Activated B cell treated with CpG ODN at 0.5 μM for 24 hours (primary cell): ENCODE measurements around the gene UBE2I. TPM values are rescaled to one million over a fixed set of nuclear protein-coding genes. Genes with fewer than 3 reads are reported as not detected.
A peak's percentile ranks its signal among the peaks of the same experiment; 100 is the strongest.
"Not testable (repeated sequence)": the region's sequence is repeated elsewhere in the genome, so short reads cannot be mapped to it uniquely, and the experiment has no call there.

Source experiments
- ATAC-seq: fragments of 200-7000 bp; cut with Tn5 transposase; one replicate; pipeline ENCODE4 v1.10.0; 2021; ENCODE audit warnings: low read depth, mild to moderate bottlenecking, moderate library complexity
- CTCF ChIA-PET: fragments of 350-600 bp; sonication (Branson Sonifier 250); formaldehyde crosslinking; loops from one replicate; lab custom pipeline; 2021; ENCODE audit warnings: antibody characterized with exemption; lab: Charles Lee
- POLR2A ChIA-PET: fragments of 350-600 bp; sonication (Branson Sonifier 250); formaldehyde crosslinking; loops from one replicate; lab custom pipeline; 2021; ENCODE audit warnings: antibody characterized with exemption; lab: Charles Lee
- DNase-seq: peaks from one replicate; pipeline ENCODE4 v3.0.0; 2022
- H3K27ac Mint-ChIP-seq: one replicate; pipeline ENCODE4 v1.8.0; 2020; ENCODE audit warnings: mixed read lengths
- H3K27me3 Mint-ChIP-seq: one replicate; pipeline ENCODE4 v1.8.0; 2021; ENCODE audit warnings: mixed read lengths
- H3K36me3 Mint-ChIP-seq: one replicate; pipeline ENCODE4 v1.8.0; 2021; ENCODE audit warnings: low read depth, mixed read lengths
- H3K4me1 Mint-ChIP-seq: one replicate; pipeline ENCODE4 v1.8.0; 2021; ENCODE audit warnings: mixed read lengths
- H3K4me3 Mint-ChIP-seq: one replicate; pipeline ENCODE4 v1.8.0; 2020; ENCODE audit warnings: mild to moderate bottlenecking, mixed read lengths
- H3K9me3 Mint-ChIP-seq: one replicate; pipeline ENCODE4 v1.8.0; 2020; ENCODE audit warnings: mixed read lengths
- intact Hi-C: fragments of 100-400 bp; cut with micrococcal nuclease; formaldehyde crosslinking; loops from one replicate; pipeline ENCODE4 v1.15.1; 2024
- total RNA-seq: library from RNA; stranded (reverse); gene quantifications from 2 replicates; pipeline ENCODE4 v1.2.3, GENCODE V29; 2022
- TF ChIP-seq, protein P1 (sequence below): fragments of 200-600 bp; IDR thresholded peaks from one replicate; pipeline ENCODE4 v1.8.0; 2022; ENCODE audit warnings: antibody characterized with exemption, mild to moderate bottlenecking

Gene UBE2I
- total RNA-seq, 1 donor from 2014 or later = 240 TPM

- ChIA-PET POLR2A (no interaction called here), CTCF (no interaction called here)
- intact Hi-C loops = no loop called here
- Mint-ChIP-seq H3K4me3 (no peak overlapping the region), H3K4me1 (no peaks in the 10 kb centered on the region), H3K27ac (no peak overlapping the region), H3K27me3 (peaks cover 9% of the 10 kb centered on the region), H3K36me3 (no peaks in the 10 kb centered on the region), H3K9me3 (no peaks in the 10 kb centered on the region)
- DNase-seq (no peak), ATAC-seq (no peak)
- TF ChIP-seq, protein P1, sequence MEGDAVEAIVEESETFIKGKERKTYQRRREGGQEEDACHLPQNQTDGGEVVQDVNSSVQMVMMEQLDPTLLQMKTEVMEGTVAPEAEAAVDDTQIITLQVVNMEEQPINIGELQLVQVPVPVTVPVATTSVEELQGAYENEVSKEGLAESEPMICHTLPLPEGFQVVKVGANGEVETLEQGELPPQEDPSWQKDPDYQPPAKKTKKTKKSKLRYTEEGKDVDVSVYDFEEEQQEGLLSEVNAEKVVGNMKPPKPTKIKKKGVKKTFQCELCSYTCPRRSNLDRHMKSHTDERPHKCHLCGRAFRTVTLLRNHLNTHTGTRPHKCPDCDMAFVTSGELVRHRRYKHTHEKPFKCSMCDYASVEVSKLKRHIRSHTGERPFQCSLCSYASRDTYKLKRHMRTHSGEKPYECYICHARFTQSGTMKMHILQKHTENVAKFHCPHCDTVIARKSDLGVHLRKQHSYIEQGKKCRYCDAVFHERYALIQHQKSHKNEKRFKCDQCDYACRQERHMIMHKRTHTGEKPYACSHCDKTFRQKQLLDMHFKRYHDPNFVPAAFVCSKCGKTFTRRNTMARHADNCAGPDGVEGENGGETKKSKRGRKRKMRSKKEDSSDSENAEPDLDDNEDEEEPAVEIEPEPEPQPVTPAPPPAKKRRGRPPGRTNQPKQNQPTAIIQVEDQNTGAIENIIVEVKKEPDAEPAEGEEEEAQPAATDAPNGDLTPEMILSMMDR = no peak
These were observed 43.6 kb upstream of the UBE2I start for GRCh38 chr16:1265826-1266225.

DNA sequence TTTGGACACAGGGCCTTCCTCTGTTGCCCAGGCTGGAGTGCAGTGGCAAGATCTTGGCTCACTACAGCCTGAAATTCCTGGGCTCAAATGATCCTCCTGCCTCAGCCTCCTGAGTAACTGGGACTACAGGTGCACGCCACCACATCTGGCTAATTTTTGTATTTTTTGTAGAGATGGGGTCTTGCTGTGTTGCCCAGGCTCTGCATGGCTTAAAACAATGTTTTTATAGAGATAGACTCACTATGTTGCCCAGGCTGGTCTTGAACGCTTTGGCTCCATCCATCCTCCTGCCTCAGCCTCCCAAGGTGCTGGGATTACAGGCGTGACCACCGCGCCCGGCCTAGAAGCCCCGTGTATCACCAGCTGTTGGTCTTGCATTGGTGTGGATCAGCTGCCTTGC is 40.0 kb upstream of the UBE2I start:
- H3K27ac Mint-ChIP-seq, H3K9me3 Mint-ChIP-seq, CTCF ChIA-PET: not testable (repeated sequence)

GRCh38 chr16:1271380-1271723 is 38.1 kb upstream of the UBE2I start:
- ATAC-seq = no peak
- H3K27ac Mint-ChIP-seq = peak overlapping the region; percentile 43
- no peaks in the 10 kb centered on the region for H3K9me3 Mint-ChIP-seq
- no peaks in the 10 kb centered on the region for H3K36me3 Mint-ChIP-seq
- intact Hi-C loops = no loop called here
- TF ChIP-seq, protein P1 = no peak
- CTCF ChIA-PET = no interaction called here
- POLR2A ChIA-PET = no interaction called here
- no peaks in the 10 kb centered on the region for H3K4me1 Mint-ChIP-seq
- H3K27me3 Mint-ChIP-seq = peaks cover 11% of the 10 kb centered on the region
- no peak for DNase-seq
- no peak overlapping the region for H3K4me3 Mint-ChIP-seq

More for the DNA sequence above, 40.0 kb upstream of the UBE2I start:
- POLR2A ChIA-PET = interaction anchor here (0.7 kb wide), 1 partner anchor 655 kb away, joined by 5 read pairs; no protein-coding TSS in a partner anchor
- H3K4me3 Mint-ChIP-seq, DNase-seq, ATAC-seq, H3K27me3 Mint-ChIP-seq, intact Hi-C loops, H3K36me3 Mint-ChIP-seq, H3K4me1 Mint-ChIP-seq: not testable (repeated sequence)

GRCh38 chr16:1271724-1272413 is 37.6 kb upstream of the UBE2I start:
- H3K36me3 Mint-ChIP-seq, CTCF ChIA-PET, H3K9me3 Mint-ChIP-seq, intact Hi-C loops, DNase-seq, H3K4me1 Mint-ChIP-seq, H3K27ac Mint-ChIP-seq, POLR2A ChIA-PET, ATAC-seq, H3K4me3 Mint-ChIP-seq: not testable (repeated sequence)
- peaks cover 11% of the 10 kb centered on the region for H3K27me3 Mint-ChIP-seq

DNA sequence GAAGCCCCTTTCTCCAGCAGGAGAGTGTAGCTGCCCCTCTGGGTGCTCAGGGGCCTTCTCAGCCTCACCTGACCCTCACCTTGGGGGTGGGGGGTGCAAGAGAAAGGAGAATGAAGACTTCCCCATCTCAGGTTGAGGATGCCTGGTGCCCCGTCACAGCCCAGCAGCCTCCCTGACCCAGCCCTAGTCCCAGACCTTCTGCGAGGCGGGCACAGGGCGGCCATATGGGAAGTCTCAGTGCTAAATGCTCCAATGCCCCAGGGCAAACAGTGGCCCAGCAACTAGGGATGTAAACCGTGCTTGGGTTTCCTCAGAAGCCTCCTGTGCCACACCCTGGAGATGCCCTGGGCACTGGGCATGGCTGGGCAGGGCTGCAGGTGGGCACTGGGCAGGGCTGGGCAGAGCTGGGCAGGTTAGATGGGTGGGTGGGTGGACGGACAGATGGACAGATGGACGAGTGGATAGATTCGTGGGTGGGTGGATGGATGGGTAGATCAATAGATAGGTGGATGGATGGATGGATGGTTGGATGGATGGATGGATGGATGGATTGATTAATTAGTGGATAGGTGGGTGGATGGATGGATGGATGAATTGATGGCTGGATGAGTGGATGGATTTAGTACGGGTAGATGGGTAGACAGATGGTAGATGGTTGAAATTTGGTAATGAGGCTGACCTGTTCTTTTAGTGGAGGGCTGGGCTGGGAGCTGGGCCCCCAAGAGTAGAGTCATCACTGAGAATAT is 36.8 kb upstream of the UBE2I start:
- Mint-ChIP-seq H3K27me3 (peaks cover 11% of the 10 kb centered on the region), H3K4me3 (no peak overlapping the region), H3K4me1 (no peaks in the 10 kb centered on the region), H3K36me3 (no peaks in the 10 kb centered on the region), H3K27ac (no peak overlapping the region), H3K9me3 (no peaks in the 10 kb centered on the region)
- DNase-seq (no peak), ATAC-seq (no peak)
- POLR2A ChIA-PET = no interaction called here
- intact Hi-C loops = no loop called here
- TF ChIP-seq, protein P1 = no peak
- CTCF ChIA-PET = no interaction called here

DNA sequence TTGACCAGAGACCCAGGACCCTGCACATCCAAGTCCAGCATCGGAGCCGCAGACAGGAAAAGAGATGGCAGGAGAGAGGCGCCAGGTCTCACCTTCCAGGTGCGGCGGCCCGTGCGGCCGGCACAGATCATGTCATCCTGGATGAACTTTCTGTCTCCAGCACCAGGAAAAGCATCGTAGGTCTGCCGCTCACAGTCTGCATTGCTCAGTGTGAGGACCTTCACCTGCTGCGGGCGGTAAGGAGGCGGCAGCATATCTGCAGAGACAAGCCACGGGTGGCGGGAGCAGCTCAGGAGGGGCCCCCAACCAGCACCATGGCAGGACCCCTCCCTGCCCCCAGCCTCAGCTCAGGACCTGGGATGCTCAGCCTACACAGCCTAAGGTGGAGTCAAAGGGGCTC is 35.6 kb upstream of the UBE2I start:
- Mint-ChIP-seq H3K36me3 (no peaks in the 10 kb centered on the region), H3K27ac (no peak overlapping the region), H3K4me1 (no peaks in the 10 kb centered on the region), H3K27me3 (peaks cover 13% of the 10 kb centered on the region), H3K9me3 (no peaks in the 10 kb centered on the region), H3K4me3 (no peak overlapping the region)
- CTCF ChIA-PET = no interaction called here
- intact Hi-C loops = no loop called here
- no peak for ATAC-seq
- POLR2A ChIA-PET = no interaction called here
- DNase-seq = no peak
- TF ChIP-seq, protein P1 = no peak
